Tibial artery (tissue), 4 donors: ENCODE measurements around the gene EIF2S2.

Source experiments
- DNase-seq, 2 donors: peaks; one replicate each; pipeline ENCODE4 v3.0.0-alpha.2; 2019
- H3K27ac ChIP-seq, 2 donors: fragments of 200-600 bp; sonication (generic) in 1 of 2; 1 replicate in 1 of 2; 2 replicates in 1 of 2; pipeline ENCODE4 v1.5.1; 2018 to 2019; ENCODE audit warnings: mild to moderate bottlenecking in 1 of 2
- H3K27me3 ChIP-seq, 2 donors: fragments of 200-600 bp; sonication (generic) in 1 of 2; one replicate each; pipeline versions ENCODE4 v1.5.1 to v1.6.0; 2016 to 2019
- H3K36me3 ChIP-seq, 3 donors: fragments of 200-600 bp; sonication (generic) in 2 of 3; one replicate each; pipeline ENCODE4 v1.5.1; 2016 to 2019; ENCODE audit warnings: mild to moderate bottlenecking in 2 of 3
- H3K4me1 ChIP-seq, 4 donors: fragments of 200-600 bp; sonication (generic) in 2 of 4; 1 replicate in 3 of 4; 2 replicates in 1 of 4; pipeline ENCODE4 v1.5.1; 2016 to 2019
- H3K4me3 ChIP-seq, 2 donors: fragments of 200-600 bp; sonication (generic) in 1 of 2; 1 replicate in 1 of 2; 2 replicates in 1 of 2; pipeline ENCODE4 v1.5.1; 2018 to 2019; ENCODE audit warnings: mild to moderate bottlenecking in 2 of 2
- H3K9me3 ChIP-seq, 3 donors: fragments of 200-600 bp; sonication (generic) in 1 of 3; one replicate each; pipeline ENCODE4 v1.5.1; 2016 to 2019
- CTCF ChIP-seq, 2 experiments: fragments of 200-600 bp in 1 of 2; fragments of 450-650 bp in 1 of 2; IDR thresholded peaks; one replicate each; pipeline ENCODE4 v1.5.1; 2017 to 2019; ENCODE audit warnings: antibody characterized with exemption in 2 of 2, mild to moderate bottlenecking in 1 of 2, moderate library complexity in 1 of 2
- intact Hi-C: fragments of 100-400 bp; cut with DNase I; formaldehyde crosslinking; loops from one replicate; pipeline ENCODE4 v1.15.0; 2023; ENCODE audit warnings: low total_unique reads

Gene EIF2S2

GRCh38 chr20:34131491-34131890 is 19.4 kb upstream of the EIF2S2 start:
- Histone ChIP-seq H3K9me3 (no peaks in the 10 kb centered on the region), H3K4me3 (no peak overlapping the region), H3K27me3 (no peaks in the 10 kb centered on the region), H3K27ac (no peak overlapping the region), H3K36me3 (no peaks in the 10 kb centered on the region), H3K4me1 (peaks cover 0 to 3% (median 0%) of the 10 kb centered on the region in 4 donors)
- no peak for TF ChIP-seq CTCF (IDR thresholded peaks at IDR 0.05)
- intact Hi-C loops: no loop called here
- DNase-seq: no peak

GRCh38 chr20:34129518-34130162 is 17.6 kb upstream of the EIF2S2 start:
- Histone ChIP-seq H3K27me3 (no peaks in the 10 kb centered on the region), H3K9me3 (no peaks in the 10 kb centered on the region), H3K4me1 (peaks cover 0 to 3% (median 0%) of the 10 kb centered on the region in 4 donors), H3K4me3 (no peak overlapping the region), H3K36me3 (no peaks in the 10 kb centered on the region), H3K27ac (no peak overlapping the region)
- DNase-seq: peak in 1 of 2 donors; percentile 51
- intact Hi-C loops: loop anchor here (2.0 to 5.0 kb wide), 2 partner anchors 62 to 201 kb away; no protein-coding TSS in a partner anchor
- peak; percentile 83 to 84 for TF ChIP-seq CTCF (IDR thresholded peaks at IDR 0.05)

GRCh38 chr20:34127792-34128191 is 15.7 kb upstream of the EIF2S2 start:
- no peak for TF ChIP-seq CTCF (IDR thresholded peaks at IDR 0.05)
- H3K9me3 ChIP-seq: no peaks in the 10 kb centered on the region
- no peak overlapping the region for H3K27ac ChIP-seq
- intact Hi-C loops: loop anchor here (1.0 to 5.0 kb wide), 3 partner anchors 60 to 263 kb away; no protein-coding TSS in a partner anchor
- no peaks in the 10 kb centered on the region for H3K27me3 ChIP-seq
- DNase-seq: no peak
- peaks cover 0 to 3% (median 0%) of the 10 kb centered on the region in 4 donors for H3K4me1 ChIP-seq
- H3K36me3 ChIP-seq: no peaks in the 10 kb centered on the region
- no peak overlapping the region for H3K4me3 ChIP-seq

- DNase-seq: no peak
Observed at GRCh38 chr20:34124469-34125249, 12.6 kb upstream of the EIF2S2 start.

GRCh38 chr20:34123309-34123708 is 11.3 kb upstream of the EIF2S2 start:
- Histone ChIP-seq H3K4me1 (no peaks in the 10 kb centered on the region), H3K27ac (no peak overlapping the region), H3K27me3 (no peaks in the 10 kb centered on the region), H3K4me3 (no peak overlapping the region), H3K36me3 (no peaks in the 10 kb centered on the region), H3K9me3 (no peaks in the 10 kb centered on the region)
- intact Hi-C loops: no loop called here
- DNase-seq: no peak
- TF ChIP-seq CTCF (IDR thresholded peaks at IDR 0.05): no peak

More at GRCh38 chr20:34124469-34125249, 12.6 kb upstream of the EIF2S2 start:
- no peaks in the 10 kb centered on the region for H3K27me3 ChIP-seq
- H3K27ac ChIP-seq: no peak overlapping the region
- no peak overlapping the region for H3K4me3 ChIP-seq
- intact Hi-C loops: loop anchor here (5.0 kb wide), 1 partner anchor 57 kb away; no protein-coding TSS in a partner anchor
- peaks cover 0 to 3% (median 0%) of the 10 kb centered on the region in 4 donors for H3K4me1 ChIP-seq
- H3K9me3 ChIP-seq: no peaks in the 10 kb centered on the region
- no peaks in the 10 kb centered on the region for H3K36me3 ChIP-seq
- TF ChIP-seq CTCF (IDR thresholded peaks at IDR 0.05): no peak
